Transverse colon (tissue), 4 donors: Measurements from ENCODE around the gene CEACAM6. TPM values are rescaled to one million over a fixed set of nuclear protein-coding genes. Genes with fewer than 3 reads are reported as not detected.
"Not testable (repeated sequence)": the region's sequence is repeated elsewhere in the genome, so short reads cannot be mapped to it uniquely, and the experiment has no call there.

Experiments used
- DNase-seq: peaks from one replicate; pipeline ENCODE4 v3.0.0-alpha.2; 2019
- H3K27ac ChIP-seq, 4 donors: fragments of 200-600 bp; sonication (generic); 2 replicates each; pipeline ENCODE4 v1.5.1; 2016 to 2018; ENCODE audit warnings: inconsistent platforms in 4 of 4
- H3K27me3 ChIP-seq: fragments of 200-600 bp; sonication (generic); 2 replicates; pipeline ENCODE4 v1.5.1; 2017; ENCODE audit warnings: inconsistent platforms
- H3K36me3 ChIP-seq, 4 donors: fragments of 200-600 bp; sonication (generic); 2 replicates each; pipeline ENCODE4 v1.5.1; 2017 to 2019; ENCODE audit warnings: inconsistent platforms in 4 of 4
- H3K4me1 ChIP-seq, 4 donors: fragments of 200-600 bp; sonication (generic); 2 replicates each; pipeline ENCODE4 v1.5.1; 2017 to 2020; ENCODE audit warnings: inconsistent platforms in 4 of 4
- H3K4me3 ChIP-seq, 4 donors: fragments of 200-600 bp; sonication (generic); 1 replicate in 1 of 4; 2 replicates in 3 of 4; pipeline versions ENCODE4 v1.5.1 to v1.6.1; 2017 to 2019; ENCODE audit warnings: inconsistent platforms in 4 of 4
- H3K9me3 ChIP-seq, 2 donors: fragments of 200-600 bp; sonication (generic); 2 replicates each; pipeline ENCODE4 v1.5.1; 2017 to 2019; ENCODE audit warnings: inconsistent platforms in 2 of 2
- CTCF ChIP-seq, 5 experiments: fragments of 200-600 bp in 3 of 5; fragments of 450-650 bp in 2 of 5; sonication (generic) in 3 of 5; IDR thresholded peaks; 1 replicate in 2 of 5; 2 replicates in 3 of 5; pipeline ENCODE4 v1.5.1; 2016 to 2017; ENCODE audit warnings: antibody characterized with exemption in 5 of 5, inconsistent platforms in 3 of 5, mild to moderate bottlenecking in 2 of 5, moderate library complexity in 1 of 5
- EP300 ChIP-seq: sonication (generic); formaldehyde crosslinking; IDR thresholded peaks from one replicate; pipeline ENCODE4 v1.6.1; 2017; ENCODE audit warnings: antibody characterized with exemption, low read depth
- POLR2A ChIP-seq: fragments of 450-650 bp; IDR thresholded peaks from one replicate; pipeline ENCODE4 v1.6.1; 2016; ENCODE audit warnings: antibody characterized with exemption, mild to moderate bottlenecking, moderate library complexity
- POLR2AphosphoS5 ChIP-seq, 3 donors: sonication (generic); formaldehyde crosslinking; IDR thresholded peaks; one replicate each; pipeline ENCODE4 v1.6.1; 2016; ENCODE audit warnings: antibody characterized with exemption in 3 of 3
- WGBS, 2 donors: methylation state at CpG; one replicate each; pipeline ENCODE4 v1.1.5; 2018; ENCODE audit warnings: low coverage in 1 of 2; 5-methylcytosine and 5-hydroxymethylcytosine counted together
- in situ Hi-C, 4 donors: fragments of 200-750 bp; cut with MboI; loops; one replicate each; pipeline versions ENCODE4 v1.15.0 to v1.15.1; 2017; ENCODE audit warnings: low sequenced_read_pairs in 3 of 4, low pct_ligation_motif_present in 1 of 4, low pct_unique_long_range_greater_than_20kb in 1 of 4
- intact Hi-C: fragments of 100-400 bp; cut with DNase I; formaldehyde crosslinking; loops from one replicate; pipeline ENCODE4 v1.15.1; 2023; ENCODE audit warnings: low total_unique reads
- total RNA-seq, 4 donors: library from RNA; depleted of rRNA; stranded (reverse); fragments of >200 nt; gene quantifications; one replicate each; pipeline ENCODE4 v1.1.0, GENCODE V29; 2016

Gene CEACAM6
- total RNA-seq, 4 donors from 2014 or later = 33.8 to 209 (median 104) TPM

GRCh38 chr19:41753936-41754529, 1.3 kb upstream of the CEACAM6 start:
- H3K27me3 ChIP-seq = no peaks in the 10 kb centered on the region
- H3K36me3 ChIP-seq = no peaks in the 10 kb centered on the region
- H3K4me3 ChIP-seq = no peak overlapping the region
- peak; percentile 77 for DNase-seq
- no peaks in the 10 kb centered on the region for H3K9me3 ChIP-seq
- peak; percentile 72 to 80 (median 78) for TF ChIP-seq CTCF (IDR thresholded peaks at IDR 0.05)
- no peak for TF ChIP-seq POLR2AphosphoS5 (IDR thresholded peaks at IDR 0.05)
- H3K4me1 ChIP-seq = peaks cover 0 to 32% (median 4%) of the 10 kb centered on the region in 4 donors
- no peak overlapping the region for H3K27ac ChIP-seq
- intact Hi-C loops = no loop called here
- in situ Hi-C loops = no loop called here
- WGBS, 2 donors = 13 to 30% methylated on average over 2 to 4 of the region's 4 CpGs

DNA sequence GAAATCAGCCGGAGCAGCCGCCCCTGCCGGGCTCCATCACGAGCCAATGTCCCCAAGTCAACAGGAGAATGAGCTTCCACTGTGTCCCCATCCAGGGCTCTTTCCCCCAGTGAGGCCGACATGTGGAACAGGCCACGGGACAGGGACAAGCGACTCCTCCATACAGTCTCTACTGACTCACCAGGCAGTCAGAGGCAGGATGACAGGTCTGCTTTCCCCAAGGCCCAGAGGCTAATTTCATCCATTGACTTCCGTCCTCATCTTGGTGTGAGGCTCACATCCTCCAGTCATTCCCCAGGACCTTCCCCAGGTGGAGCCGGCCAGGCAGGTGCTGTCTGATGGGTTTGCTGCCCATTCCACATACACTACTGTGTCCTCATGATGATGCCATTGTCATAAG, 3.5 kb downstream of the CEACAM6 start:
- TF ChIP-seq POLR2AphosphoS5 (IDR thresholded peaks at IDR 0.05) = no peak
- no peak for TF ChIP-seq EP300
- TF ChIP-seq CTCF (IDR thresholded peaks at IDR 0.05) = no peak
- no peak for TF ChIP-seq POLR2A
- H3K9me3 ChIP-seq = no peaks in the 10 kb centered on the region
- 88 to 100% methylated on average over 2 to 9 of the region's 9 CpGs for WGBS, 2 donors
- H3K4me3 ChIP-seq = no peak overlapping the region
- H3K36me3 ChIP-seq = no peaks in the 10 kb centered on the region
- in situ Hi-C loops = no loop called here
- H3K27me3 ChIP-seq = peaks cover 4% of the 10 kb centered on the region
- peaks cover 0 to 16% (median 2%) of the 10 kb centered on the region in 4 donors for H3K4me1 ChIP-seq
- no peak overlapping the region for H3K27ac ChIP-seq
- no peak for DNase-seq
- intact Hi-C loops = no loop called here

DNA sequence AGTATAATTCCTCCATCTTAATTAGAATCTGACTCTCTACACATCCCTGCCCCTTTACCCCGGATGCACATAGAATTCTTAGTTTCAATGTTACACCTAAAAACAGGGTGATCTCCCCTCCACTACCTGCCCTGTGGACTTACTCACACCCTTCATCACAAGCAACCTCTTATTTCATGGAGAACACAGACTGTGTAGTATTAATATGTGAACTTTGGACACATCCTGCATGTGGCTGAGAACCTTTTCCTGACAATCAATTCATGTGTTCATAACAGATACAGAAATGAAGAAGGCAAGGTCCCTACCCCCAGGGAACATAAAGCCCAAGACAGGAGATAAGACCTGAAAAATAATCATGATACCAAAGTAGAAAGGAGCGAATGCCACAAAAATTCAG, 11.8 kb downstream of the CEACAM6 start:
- Histone ChIP-seq H3K4me3 (no peak overlapping the region), H3K27ac (no peak overlapping the region), H3K4me1 (peaks cover 0 to 2% (median 0%) of the 10 kb centered on the region in 4 donors), H3K36me3 (no peaks in the 10 kb centered on the region), H3K9me3 (no peaks in the 10 kb centered on the region), H3K27me3 (no peaks in the 10 kb centered on the region)
- WGBS, 2 donors = 75 to 81% methylated on average over 2 of the region's 2 CpGs
- in situ Hi-C loops = no loop called here
- TF ChIP-seq CTCF (IDR thresholded peaks at IDR 0.05) (no peak), POLR2A (no peak), POLR2AphosphoS5 (IDR thresholded peaks at IDR 0.05) (no peak), EP300 (no peak)
- intact Hi-C loops = no loop called here
- no peak for DNase-seq

DNA sequence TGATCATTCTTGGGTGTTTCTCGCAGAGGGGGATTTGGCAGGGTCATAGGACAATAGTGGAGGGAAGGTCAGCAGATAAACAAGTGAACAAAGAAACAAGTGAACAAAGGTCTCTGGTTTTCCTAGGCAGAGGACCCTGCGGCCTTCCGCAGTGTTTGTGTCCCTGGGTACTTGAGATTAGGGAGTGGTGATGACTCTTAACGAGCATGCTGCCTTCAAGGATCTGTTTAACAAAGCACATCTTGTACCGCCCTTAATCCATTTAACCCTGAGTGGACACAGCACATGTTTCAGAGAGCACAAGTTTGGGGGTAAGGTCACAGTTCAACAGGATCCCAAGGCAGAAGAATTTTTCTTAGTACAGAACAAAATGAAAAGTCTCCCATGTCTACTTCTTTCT, 12.8 kb downstream of the CEACAM6 start:
- H3K4me3 ChIP-seq, H3K9me3 ChIP-seq, H3K36me3 ChIP-seq, DNase-seq, H3K27me3 ChIP-seq, intact Hi-C loops, H3K27ac ChIP-seq, in situ Hi-C loops: not testable (repeated sequence)
- H3K4me1 ChIP-seq = peaks cover 0 to 11% (median 8%) of the 10 kb centered on the region in 4 donors
- 50 to 70% methylated on average over 1 to 5 of the region's 5 CpGs for WGBS, 2 donors

DNA sequence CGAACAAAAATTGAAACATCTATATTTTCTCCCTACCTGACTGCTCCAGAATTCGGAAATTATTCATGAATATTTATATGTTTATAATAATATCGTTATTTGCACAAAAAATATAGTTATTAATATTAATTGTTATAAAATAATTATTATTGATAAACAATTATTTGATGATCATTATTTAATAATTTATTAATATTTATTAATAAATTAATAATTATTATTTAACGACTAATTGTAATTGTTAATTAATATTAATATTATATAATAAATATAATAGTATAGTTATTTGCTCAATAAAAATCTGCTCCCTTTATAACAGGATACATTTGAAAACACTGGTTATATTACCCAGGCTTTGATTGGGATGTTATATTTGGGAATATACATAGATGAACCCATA, 14.3 kb downstream of the CEACAM6 start:
- TF ChIP-seq POLR2AphosphoS5 (IDR thresholded peaks at IDR 0.05) = no peak
- no peak for TF ChIP-seq EP300
- no peak for TF ChIP-seq POLR2A
- TF ChIP-seq CTCF (IDR thresholded peaks at IDR 0.05) = no peak
- Histone ChIP-seq H3K4me1 (peaks cover 0 to 21% (median 13%) of the 10 kb centered on the region in 4 donors), H3K27me3 (no peaks in the 10 kb centered on the region), H3K4me3 (no peak overlapping the region), H3K36me3 (no peaks in the 10 kb centered on the region), H3K27ac (no peak overlapping the region), H3K9me3 (no peaks in the 10 kb centered on the region)
- no peak for DNase-seq
- in situ Hi-C loops = no loop called here
- 73 to 75% methylated on average over 4 of the region's 4 CpGs for WGBS, 2 donors
- intact Hi-C loops = no loop called here
